ENCODE data around the gene SRGAP3.

SRGAP3 gene

GRCh38 chr3:9107738-9108137 is 141.7 kb downstream of the SRGAP3 start:
- Histone ChIP-seq H3K36me3 (ENCODE audit: control insufficient read depth in 5 of 5, insufficient read depth in 5 of 5, low read length in 5 of 5) (peaks cover 0 to 5% (median 0%) of the 10 kb centered on the region in 5 donors), H3K4me3 (ENCODE audit: low read depth in 1 of 5, low read length in 5 of 5) (no peak overlapping the region), H3K9ac (ENCODE audit: low read length in 5 of 5) (no peak overlapping the region), H3K9me3 (ENCODE audit: control insufficient read depth in 5 of 5, low read length in 5 of 5) (no peaks in the 10 kb centered on the region), H3K4me1 (ENCODE audit: control insufficient read depth in 5 of 5, insufficient read depth in 5 of 5, low read length in 5 of 5) (peaks cover 6 to 20% (median 17%) of the 10 kb centered on the region in 5 donors), H3K27me3 (ENCODE audit: control insufficient read depth in 5 of 5, insufficient read depth in 4 of 5, low read length in 5 of 5) (no peaks in the 10 kb centered on the region), H3K27ac (ENCODE audit: low read depth, low read length) (no peak overlapping the region)

DNA sequence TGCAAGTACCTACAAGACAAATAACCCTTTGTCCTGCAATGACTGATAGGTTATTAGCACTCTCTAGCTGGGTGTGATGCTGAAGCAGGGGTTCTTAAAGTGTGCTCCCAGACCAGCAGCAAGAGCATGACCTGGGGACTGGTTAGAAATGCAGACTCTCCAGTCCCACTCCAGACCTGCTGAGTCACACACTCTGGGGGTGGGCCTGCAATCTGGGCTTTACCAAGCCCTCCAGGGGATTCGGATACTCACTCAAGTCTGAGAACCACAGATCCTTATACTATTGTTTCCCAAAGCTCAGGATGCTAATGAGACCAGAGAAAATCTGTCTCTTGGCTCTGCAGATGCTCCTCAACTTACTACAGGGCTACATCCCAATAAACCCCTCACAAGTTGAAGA is 144.0 kb downstream of the SRGAP3 start:
- H3K4me1 ChIP-seq (ENCODE audit: control insufficient read depth in 5 of 5, insufficient read depth in 5 of 5, low read length in 5 of 5): peaks cover 0 to 7% (median 2%) of the 10 kb centered on the region in 5 donors
- H3K27me3 ChIP-seq (ENCODE audit: control insufficient read depth in 5 of 5, insufficient read depth in 4 of 5, low read length in 5 of 5): no peaks in the 10 kb centered on the region
- peaks cover 0 to 5% (median 0%) of the 10 kb centered on the region in 5 donors for H3K36me3 ChIP-seq (ENCODE audit: control insufficient read depth in 5 of 5, insufficient read depth in 5 of 5, low read length in 5 of 5)
- no peak overlapping the region for H3K4me3 ChIP-seq (ENCODE audit: low read depth in 1 of 5, low read length in 5 of 5)
- no peak overlapping the region for H3K27ac ChIP-seq (ENCODE audit: low read depth, low read length)
- no peak overlapping the region for H3K9ac ChIP-seq (ENCODE audit: low read length in 5 of 5)
- H3K9me3 ChIP-seq (ENCODE audit: control insufficient read depth in 5 of 5, low read length in 5 of 5): no peaks in the 10 kb centered on the region

GRCh38 chr3:9104121-9104520 is 145.3 kb downstream of the SRGAP3 start:
- Histone ChIP-seq H3K36me3 (ENCODE audit: control insufficient read depth in 5 of 5, insufficient read depth in 5 of 5, low read length in 5 of 5) (peaks cover 0 to 5% (median 0%) of the 10 kb centered on the region in 5 donors), H3K9me3 (ENCODE audit: control insufficient read depth in 5 of 5, low read length in 5 of 5) (no peaks in the 10 kb centered on the region), H3K4me1 (ENCODE audit: control insufficient read depth in 5 of 5, insufficient read depth in 5 of 5, low read length in 5 of 5) (peaks cover 0 to 3% (median 2%) of the 10 kb centered on the region in 5 donors), H3K27ac (ENCODE audit: low read depth, low read length) (no peak overlapping the region), H3K9ac (ENCODE audit: low read length in 5 of 5) (no peak overlapping the region), H3K4me3 (ENCODE audit: low read depth in 1 of 5, low read length in 5 of 5) (no peak overlapping the region), H3K27me3 (ENCODE audit: control insufficient read depth in 5 of 5, insufficient read depth in 4 of 5, low read length in 5 of 5) (peaks cover 0 to 2% (median 0%) of the 10 kb centered on the region in 5 donors)

- Histone ChIP-seq H3K9me3 (ENCODE audit: control insufficient read depth in 5 of 5, low read length in 5 of 5) (no peaks in the 10 kb centered on the region), H3K27ac (ENCODE audit: low read depth, low read length) (no peak overlapping the region), H3K36me3 (ENCODE audit: control insufficient read depth in 5 of 5, insufficient read depth in 5 of 5, low read length in 5 of 5) (peaks cover 0 to 5% (median 0%) of the 10 kb centered on the region in 5 donors)
Measured at GRCh38 chr3:9102240-9102981, 147.0 kb downstream of the SRGAP3 start.

GRCh38 chr3:9101286-9101685 is 148.2 kb downstream of the SRGAP3 start:
- no peaks in the 10 kb centered on the region for H3K9me3 ChIP-seq (ENCODE audit: control insufficient read depth in 5 of 5, low read length in 5 of 5)
- H3K4me1 ChIP-seq (ENCODE audit: control insufficient read depth in 5 of 5, insufficient read depth in 5 of 5, low read length in 5 of 5): peaks cover 0 to 3% (median 0%) of the 10 kb centered on the region in 5 donors
- peaks cover 0 to 2% (median 0%) of the 10 kb centered on the region in 5 donors for H3K27me3 ChIP-seq (ENCODE audit: control insufficient read depth in 5 of 5, insufficient read depth in 4 of 5, low read length in 5 of 5)
- no peak overlapping the region for H3K9ac ChIP-seq (ENCODE audit: low read length in 5 of 5)
- H3K27ac ChIP-seq (ENCODE audit: low read depth, low read length): no peak overlapping the region
- H3K4me3 ChIP-seq (ENCODE audit: low read depth in 1 of 5, low read length in 5 of 5): no peak overlapping the region
- peaks cover 0 to 5% (median 0%) of the 10 kb centered on the region in 5 donors for H3K36me3 ChIP-seq (ENCODE audit: control insufficient read depth in 5 of 5, insufficient read depth in 5 of 5, low read length in 5 of 5)

More at GRCh38 chr3:9102240-9102981, 147.0 kb downstream of the SRGAP3 start:
- H3K4me3 ChIP-seq (ENCODE audit: low read depth in 1 of 5, low read length in 5 of 5): no peak overlapping the region
- H3K4me1 ChIP-seq (ENCODE audit: control insufficient read depth in 5 of 5, insufficient read depth in 5 of 5, low read length in 5 of 5): peaks cover 0 to 3% (median 0%) of the 10 kb centered on the region in 5 donors
- no peak overlapping the region for H3K9ac ChIP-seq (ENCODE audit: low read length in 5 of 5)
- H3K27me3 ChIP-seq (ENCODE audit: control insufficient read depth in 5 of 5, insufficient read depth in 4 of 5, low read length in 5 of 5): peaks cover 0 to 2% (median 0%) of the 10 kb centered on the region in 5 donors

GRCh38 chr3:9100513-9100894 is 148.9 kb downstream of the SRGAP3 start:
- Histone ChIP-seq H3K4me3 (ENCODE audit: low read depth in 1 of 5, low read length in 5 of 5) (no peak overlapping the region), H3K27ac (ENCODE audit: low read depth, low read length) (no peak overlapping the region), H3K9ac (ENCODE audit: low read length in 5 of 5) (no peak overlapping the region), H3K4me1 (ENCODE audit: control insufficient read depth in 5 of 5, insufficient read depth in 5 of 5, low read length in 5 of 5) (peaks cover 0 to 3% (median 0%) of the 10 kb centered on the region in 5 donors), H3K9me3 (ENCODE audit: control insufficient read depth in 5 of 5, low read length in 5 of 5) (no peaks in the 10 kb centered on the region), H3K27me3 (ENCODE audit: control insufficient read depth in 5 of 5, insufficient read depth in 4 of 5, low read length in 5 of 5) (peaks cover 0 to 2% (median 0%) of the 10 kb centered on the region in 5 donors), H3K36me3 (ENCODE audit: control insufficient read depth in 5 of 5, insufficient read depth in 5 of 5, low read length in 5 of 5) (peaks cover 0 to 5% (median 0%) of the 10 kb centered on the region in 5 donors)

DNA sequence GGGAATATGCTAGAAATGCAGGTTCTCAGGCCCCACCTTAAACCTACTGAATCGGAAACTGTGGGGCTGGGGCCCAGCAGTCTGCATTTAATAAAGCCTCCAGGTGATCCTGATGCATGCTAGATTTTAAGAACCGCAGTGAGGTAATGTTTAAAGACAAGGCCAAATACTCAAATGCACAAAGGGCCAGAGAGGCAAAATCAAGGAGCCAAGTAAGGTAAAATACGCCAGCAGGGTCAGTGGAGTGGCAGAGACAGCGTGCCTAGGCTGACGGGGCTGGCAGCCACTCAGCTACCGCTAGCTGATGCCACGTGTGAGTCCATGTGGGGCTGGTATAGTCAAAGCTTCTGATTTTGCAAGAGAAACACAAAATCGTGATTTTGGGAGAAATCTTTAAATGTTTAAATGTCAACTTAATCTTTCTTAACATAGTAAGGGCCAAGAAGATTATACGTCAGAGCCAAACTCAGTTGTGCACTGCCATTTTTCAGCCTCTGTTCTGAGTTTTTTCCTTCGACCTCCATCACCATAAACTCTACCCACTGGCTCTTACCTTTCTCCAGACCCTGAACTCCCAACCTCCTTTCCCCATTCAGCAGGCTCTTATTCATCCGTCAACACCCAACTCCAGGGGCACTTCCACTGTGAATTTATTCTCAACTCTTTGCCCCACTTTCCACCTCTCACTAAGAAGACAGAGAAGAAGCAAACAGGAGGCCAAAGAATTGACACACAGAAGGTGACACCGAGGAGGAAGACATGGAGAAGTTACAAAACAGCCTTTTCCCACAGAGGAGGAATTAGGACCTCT is 149.5 kb downstream of the SRGAP3 start:
- Histone ChIP-seq H3K9me3 (ENCODE audit: control insufficient read depth in 5 of 5, low read length in 5 of 5) (no peaks in the 10 kb centered on the region), H3K4me3 (ENCODE audit: low read depth in 1 of 5, low read length in 5 of 5) (no peak overlapping the region), H3K27me3 (ENCODE audit: control insufficient read depth in 5 of 5, insufficient read depth in 4 of 5, low read length in 5 of 5) (peaks cover 0 to 2% (median 0%) of the 10 kb centered on the region in 5 donors), H3K9ac (ENCODE audit: low read length in 5 of 5) (no peak overlapping the region), H3K36me3 (ENCODE audit: control insufficient read depth in 5 of 5, insufficient read depth in 5 of 5, low read length in 5 of 5) (peaks cover 0 to 5% (median 0%) of the 10 kb centered on the region in 5 donors), H3K4me1 (ENCODE audit: control insufficient read depth in 5 of 5, insufficient read depth in 5 of 5, low read length in 5 of 5) (peaks cover 0 to 3% (median 0%) of the 10 kb centered on the region in 5 donors), H3K27ac (ENCODE audit: low read depth, low read length) (no peak overlapping the region)

DNA sequence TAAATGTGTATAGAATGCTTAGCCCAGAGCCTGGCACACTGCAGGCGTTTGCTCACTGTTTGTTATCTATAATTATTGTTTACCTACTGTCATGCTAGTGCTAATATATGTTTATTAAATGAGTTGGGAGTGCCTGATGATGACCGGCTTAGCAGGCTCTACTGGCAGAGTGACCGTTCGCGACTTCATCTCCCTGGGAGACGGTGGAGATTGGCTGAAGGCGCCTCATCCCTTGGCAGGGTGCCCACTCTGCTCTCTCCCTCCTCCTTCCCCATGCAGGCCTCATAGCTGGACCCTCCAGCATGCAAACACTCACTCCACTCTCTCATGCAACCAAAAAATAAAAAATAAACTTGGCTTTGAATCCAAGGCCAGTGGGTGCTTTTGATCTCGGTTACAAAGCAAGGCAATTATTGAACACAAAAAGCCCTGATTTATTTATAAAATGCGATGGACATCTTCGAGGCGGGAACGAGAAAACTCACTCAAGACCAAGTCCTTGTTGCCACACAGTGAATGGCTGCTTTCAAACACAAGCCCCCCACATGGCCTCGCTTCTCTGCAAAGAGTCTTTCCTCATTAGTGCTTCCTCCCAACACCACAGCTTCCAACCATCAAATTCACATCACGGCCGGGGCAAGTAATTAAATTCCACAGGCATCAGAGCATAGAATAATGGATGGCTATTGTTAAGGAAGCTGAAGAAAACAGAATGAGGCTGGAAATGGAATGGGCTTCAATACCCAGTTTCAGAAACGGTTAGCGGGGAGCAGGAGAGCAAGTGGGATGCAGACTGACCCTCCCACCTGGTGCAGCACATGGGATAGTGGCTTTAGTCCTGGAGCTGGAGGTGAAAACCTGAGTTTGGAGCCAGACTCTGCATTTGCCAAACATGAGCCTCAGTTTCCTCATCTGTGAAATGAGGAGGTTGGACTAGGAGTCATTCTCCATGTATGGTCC is 150.4 kb downstream of the SRGAP3 start:
- H3K9ac ChIP-seq (ENCODE audit: low read length in 5 of 5): no peak overlapping the region
- peaks cover 0 to 2% (median 0%) of the 10 kb centered on the region in 5 donors for H3K27me3 ChIP-seq (ENCODE audit: control insufficient read depth in 5 of 5, insufficient read depth in 4 of 5, low read length in 5 of 5)
- H3K9me3 ChIP-seq (ENCODE audit: control insufficient read depth in 5 of 5, low read length in 5 of 5): no peaks in the 10 kb centered on the region
- peaks cover 0 to 5% (median 0%) of the 10 kb centered on the region in 5 donors for H3K36me3 ChIP-seq (ENCODE audit: control insufficient read depth in 5 of 5, insufficient read depth in 5 of 5, low read length in 5 of 5)
- H3K4me3 ChIP-seq (ENCODE audit: low read depth in 1 of 5, low read length in 5 of 5): no peak overlapping the region
- H3K27ac ChIP-seq (ENCODE audit: low read depth, low read length): no peak overlapping the region
- peaks cover 0 to 3% (median 0%) of the 10 kb centered on the region in 5 donors for H3K4me1 ChIP-seq (ENCODE audit: control insufficient read depth in 5 of 5, insufficient read depth in 5 of 5, low read length in 5 of 5)

DNA sequence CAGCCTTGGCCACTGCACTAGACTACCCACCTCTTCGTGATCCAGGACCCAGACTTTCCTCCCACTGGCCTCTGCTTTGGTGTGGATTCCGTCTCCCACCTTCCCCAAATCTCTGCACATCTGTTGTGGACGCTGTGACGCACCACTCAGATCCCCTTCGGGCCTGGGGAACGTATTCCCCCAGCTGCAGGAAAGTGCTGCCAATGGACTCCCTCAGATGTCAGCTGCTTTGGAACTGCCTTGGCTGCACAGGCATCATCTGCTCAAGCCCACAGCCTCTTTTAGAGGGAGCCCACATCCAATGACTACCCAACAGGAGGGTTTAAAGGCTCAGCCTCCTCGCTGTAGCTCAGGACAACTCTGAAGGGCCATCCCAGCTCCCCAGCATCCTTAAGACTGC is 152.0 kb downstream of the SRGAP3 start:
- Histone ChIP-seq H3K9ac (ENCODE audit: low read length in 5 of 5) (no peak overlapping the region), H3K27ac (ENCODE audit: low read depth, low read length) (no peak overlapping the region)

More for the DNA sequence above, 152.0 kb downstream of the SRGAP3 start:
- H3K4me3 ChIP-seq (ENCODE audit: low read depth in 1 of 5, low read length in 5 of 5): no peak overlapping the region
- H3K9me3 ChIP-seq (ENCODE audit: control insufficient read depth in 5 of 5, low read length in 5 of 5): no peaks in the 10 kb centered on the region
- no peaks in the 10 kb centered on the region for H3K36me3 ChIP-seq (ENCODE audit: control insufficient read depth in 5 of 5, insufficient read depth in 5 of 5, low read length in 5 of 5)
- H3K4me1 ChIP-seq (ENCODE audit: control insufficient read depth in 5 of 5, insufficient read depth in 5 of 5, low read length in 5 of 5): peaks cover 0 to 3% (median 0%) of the 10 kb centered on the region in 5 donors
- H3K27me3 ChIP-seq (ENCODE audit: control insufficient read depth in 5 of 5, insufficient read depth in 4 of 5, low read length in 5 of 5): peaks cover 0 to 2% (median 0%) of the 10 kb centered on the region in 5 donors
